Stimulated activated CD4-positive, alpha-beta T cell treated with anti-CD3 and anti-CD28 coated beads, Interleukin-4, amount 100 ng/mL, for 48 hours (primary cell): ENCODE results near the gene SFT2D2.

Source experiments
- DNase-seq, 2 donors: peaks; one replicate each; pipeline ENCODE4 v3.0.0-alpha.2; 2020; ENCODE audit warnings: low read depth in 2 of 2

SFT2D2 gene

DNA sequence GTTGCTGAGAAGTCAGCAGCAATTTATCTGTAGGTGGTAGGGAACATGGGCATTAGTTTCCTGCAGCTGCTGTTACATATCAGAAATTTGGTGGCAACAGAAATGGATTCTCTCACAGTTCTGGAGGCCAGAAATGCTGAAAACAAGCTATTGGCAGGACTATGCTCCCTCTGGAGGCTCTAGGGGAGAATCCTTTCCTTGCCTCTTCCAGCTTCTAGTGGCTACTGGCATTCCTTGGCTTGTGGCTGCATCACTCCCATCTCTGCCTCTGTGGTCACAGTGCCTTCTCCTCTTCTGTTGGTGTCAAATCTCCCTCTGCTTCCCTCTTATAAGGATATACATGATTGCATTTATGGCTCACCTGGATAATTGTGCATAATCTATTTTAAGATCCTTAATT lies 2.5 kb upstream of the SFT2D2 start:
- no peak for DNase-seq

DNA sequence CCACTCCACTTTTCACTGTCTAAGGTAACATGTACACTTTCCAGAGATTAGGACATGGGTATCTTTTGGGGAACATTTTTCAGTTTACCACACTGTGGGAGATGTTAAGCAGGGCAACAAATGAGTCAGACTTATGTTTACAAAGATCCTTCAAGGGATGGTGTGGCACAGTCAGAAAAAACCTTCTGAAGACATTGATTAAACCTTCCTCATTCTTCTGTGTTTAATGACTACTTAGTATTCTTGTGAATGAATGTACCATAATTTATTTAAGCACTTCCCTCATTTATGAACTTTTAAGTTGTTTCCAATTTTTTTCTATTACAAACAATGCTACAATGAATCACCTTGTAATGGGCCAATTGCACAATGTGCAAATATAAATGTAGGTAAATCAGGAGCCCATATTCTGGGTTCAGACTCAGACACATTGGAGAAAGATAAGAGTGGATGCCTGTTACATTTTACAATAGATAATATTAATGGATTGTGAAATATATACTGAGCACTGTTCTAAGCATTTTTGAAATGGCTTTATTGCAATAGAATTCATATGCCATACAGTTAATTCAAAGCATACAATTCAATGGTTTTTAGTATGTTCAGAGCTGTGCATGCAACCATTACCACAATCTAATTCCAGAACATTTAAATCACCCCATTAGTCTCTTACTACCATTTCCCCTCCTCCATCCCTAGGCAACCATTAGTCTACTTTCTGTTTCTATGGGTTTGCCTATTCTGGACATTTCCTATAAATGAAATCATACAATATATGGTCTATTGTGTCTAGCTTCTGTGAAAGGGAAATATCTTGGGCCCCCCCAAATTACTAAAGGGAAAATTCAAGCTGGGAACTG lies 1.9 kb upstream of the SFT2D2 start:
- DNase-seq: no peak

DNA sequence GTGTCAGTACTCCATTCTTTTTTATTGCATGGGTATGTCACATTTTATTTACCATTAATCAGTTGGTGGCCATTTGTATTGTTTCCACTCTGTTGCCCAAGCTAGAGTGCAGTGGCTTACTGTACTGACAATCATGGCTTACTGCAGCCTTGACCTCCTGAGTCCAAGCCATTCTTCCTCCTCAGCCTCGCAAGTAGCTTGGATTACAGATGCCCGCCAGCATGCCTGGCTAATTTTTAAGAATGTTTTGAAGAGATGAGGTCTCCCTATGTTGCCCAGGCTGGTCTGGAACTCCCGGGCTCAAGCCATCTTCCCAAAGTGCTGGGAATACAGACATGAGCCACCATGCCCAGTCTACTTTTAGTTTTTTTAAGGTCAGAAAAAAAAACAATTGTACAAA lies 813 bp upstream of the SFT2D2 start:
- no peak for DNase-seq

DNA sequence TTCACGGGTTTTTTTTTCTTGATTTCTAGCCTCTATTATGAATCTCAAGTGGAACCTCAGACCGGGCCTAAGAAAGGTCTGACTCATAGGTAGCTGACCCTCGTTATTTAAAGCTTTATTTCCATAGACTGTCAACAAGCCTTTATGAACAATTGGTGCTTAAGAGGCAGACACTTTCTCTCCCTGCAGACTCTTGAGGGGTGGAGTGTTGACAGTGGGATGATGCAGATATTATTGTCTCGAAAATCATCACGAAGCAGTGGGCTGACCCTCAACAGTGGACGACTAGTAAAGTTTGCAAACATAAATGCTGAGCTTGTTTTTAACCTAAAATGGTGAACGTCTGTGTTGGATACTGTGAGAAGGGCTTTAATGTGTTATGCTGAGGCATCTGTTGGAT lies 1.8 kb downstream of the SFT2D2 start:
- DNase-seq: no peak

DNA sequence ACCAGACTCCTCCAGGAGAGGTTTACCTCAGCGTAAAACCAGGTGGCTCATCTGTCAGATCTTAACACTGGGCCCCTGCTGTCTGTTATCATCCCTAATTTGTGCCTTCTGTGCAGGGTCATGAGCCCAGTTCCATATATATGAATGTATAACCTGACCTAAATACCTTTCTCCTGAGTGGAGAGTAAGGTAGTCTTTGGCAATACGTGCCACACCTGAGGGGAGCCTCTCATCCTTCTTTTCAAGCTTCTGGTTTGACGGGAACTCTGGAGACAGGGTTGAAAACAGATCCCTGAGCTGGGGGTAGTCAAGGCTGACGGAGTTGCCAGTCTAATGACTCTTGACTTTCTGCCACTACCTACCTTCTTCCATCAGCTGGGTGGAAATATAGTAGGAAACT lies 4.1 kb downstream of the SFT2D2 start:
- no peak for DNase-seq

DNA sequence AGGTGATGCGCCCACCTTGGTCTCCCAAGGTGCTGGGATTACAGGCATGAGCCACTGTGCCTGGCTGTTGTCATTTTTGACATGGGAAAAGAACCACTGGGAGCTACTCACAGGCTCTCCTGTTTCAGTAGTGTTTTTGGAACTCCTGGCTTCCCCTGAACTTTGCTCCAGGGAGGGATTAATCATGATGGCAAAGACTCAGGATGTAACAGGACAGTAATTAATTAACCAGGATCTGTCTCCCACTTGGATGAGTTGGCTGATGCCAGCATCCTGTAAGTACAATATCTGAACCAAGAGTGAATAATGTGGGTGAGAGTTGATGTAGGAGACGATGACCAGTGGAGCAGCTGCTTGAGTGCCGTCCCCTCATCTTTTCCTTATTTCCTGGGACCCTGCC lies 4.9 kb downstream of the SFT2D2 start:
- DNase-seq: no peak

DNA sequence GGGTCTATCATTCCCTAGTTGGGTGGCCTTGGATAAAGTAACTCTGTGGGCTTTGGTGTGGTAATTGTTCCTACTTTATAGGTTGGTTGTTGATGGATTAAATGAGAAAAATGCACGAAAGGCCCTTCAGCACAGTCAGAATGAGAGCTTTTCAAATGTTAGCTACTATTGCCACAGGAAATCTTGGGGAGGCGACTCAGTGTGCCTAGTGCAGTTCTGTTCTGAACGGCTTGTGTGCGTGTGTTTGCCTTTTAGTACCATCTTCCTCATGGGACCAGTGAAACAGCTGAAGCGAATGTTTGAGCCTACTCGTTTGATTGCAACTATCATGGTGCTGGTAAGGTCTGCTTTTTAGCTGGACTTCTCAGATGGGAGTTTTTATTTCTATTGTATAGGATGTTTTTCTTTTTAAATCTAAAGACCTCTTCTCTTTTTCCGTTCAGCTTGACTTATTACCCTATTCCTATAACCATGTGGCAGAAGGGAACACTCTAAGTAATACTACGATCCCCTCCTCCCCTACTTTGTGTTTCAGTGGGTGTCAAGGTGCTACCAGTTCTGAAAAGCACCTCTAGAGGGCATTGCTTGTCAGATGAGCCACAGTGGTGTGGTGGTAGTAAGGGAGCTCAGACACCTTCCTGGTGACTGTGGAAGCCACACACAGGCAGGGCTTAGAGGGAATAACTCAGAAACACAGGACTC lies 9.2 kb downstream of the SFT2D2 start:
- peak in 1 of 2 donors; percentile 18 for DNase-seq

DNA sequence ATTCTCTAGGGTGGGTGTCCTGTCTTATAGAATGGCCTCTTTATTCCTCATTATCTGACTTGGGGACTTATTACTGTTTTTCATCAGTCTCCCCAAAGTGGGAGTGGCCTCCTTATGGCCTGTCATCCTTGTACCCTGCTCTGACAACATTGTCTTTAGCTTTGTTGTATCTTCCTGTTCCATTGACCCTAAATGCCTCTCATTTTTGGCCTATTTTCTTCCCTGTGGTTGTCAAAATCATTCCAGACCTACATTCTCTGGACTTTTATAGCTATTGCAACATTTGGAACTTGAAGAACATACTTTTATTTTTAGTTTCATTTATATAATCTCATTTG lies 9.7 kb downstream of the SFT2D2 start:
- no peak for DNase-seq

DNA sequence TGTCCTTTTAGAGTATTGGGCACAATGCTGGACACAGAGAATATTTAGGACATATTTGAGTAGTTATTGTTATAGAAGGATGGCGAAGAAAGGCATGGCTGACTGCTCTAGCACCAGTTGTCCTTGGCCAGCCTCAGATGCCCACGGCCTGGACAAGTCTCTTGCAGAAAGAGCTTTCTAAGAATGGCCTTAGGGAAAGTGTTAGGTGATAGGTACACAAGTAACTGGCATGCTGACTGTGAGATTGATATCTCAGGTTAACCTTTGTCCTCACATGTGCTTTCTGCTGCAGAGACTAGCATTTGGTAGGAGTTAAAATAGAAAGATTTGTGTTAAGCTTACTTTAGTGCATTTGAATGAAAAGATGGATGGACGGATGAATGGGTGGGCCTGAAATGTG lies 10.1 kb downstream of the SFT2D2 start:
- DNase-seq: no peak

DNA sequence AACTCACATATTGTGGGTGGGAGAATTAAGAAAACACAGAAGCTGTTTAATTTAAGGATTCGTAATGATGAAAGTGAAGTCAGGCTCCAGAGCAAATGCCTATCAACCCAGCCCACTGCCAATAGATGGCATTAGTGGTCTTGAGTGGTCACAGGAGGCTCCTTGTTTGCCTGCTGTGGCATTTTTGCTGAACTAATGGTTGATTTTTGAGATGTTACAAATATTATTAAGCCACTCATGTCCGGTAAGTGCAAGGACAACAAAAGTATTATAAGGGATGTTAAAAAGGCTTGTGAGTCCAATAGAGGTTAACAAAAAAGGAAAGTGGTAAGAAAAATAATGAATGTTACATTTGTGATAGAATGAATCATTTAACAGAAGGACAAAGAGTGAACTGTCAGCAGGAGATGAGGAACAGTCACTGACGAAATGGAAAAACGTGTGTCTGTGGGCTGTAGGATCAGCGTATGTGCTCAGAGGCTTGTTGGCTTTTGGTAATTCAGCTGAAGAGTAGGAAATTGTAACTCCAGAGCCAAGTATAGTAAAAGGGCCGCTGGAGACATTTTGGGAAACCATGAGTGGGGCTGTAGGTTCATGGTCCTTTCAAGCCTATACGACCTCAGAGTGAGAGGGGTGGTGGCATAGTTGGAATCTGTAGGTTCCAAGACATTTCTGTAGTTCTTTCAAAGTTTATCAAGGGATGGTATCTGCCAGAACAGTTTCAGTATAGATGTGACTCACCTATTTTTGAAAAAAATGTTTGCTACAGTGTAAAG lies 11.2 kb downstream of the SFT2D2 start:
- peak; percentile 6 to 34 for DNase-seq

DNA sequence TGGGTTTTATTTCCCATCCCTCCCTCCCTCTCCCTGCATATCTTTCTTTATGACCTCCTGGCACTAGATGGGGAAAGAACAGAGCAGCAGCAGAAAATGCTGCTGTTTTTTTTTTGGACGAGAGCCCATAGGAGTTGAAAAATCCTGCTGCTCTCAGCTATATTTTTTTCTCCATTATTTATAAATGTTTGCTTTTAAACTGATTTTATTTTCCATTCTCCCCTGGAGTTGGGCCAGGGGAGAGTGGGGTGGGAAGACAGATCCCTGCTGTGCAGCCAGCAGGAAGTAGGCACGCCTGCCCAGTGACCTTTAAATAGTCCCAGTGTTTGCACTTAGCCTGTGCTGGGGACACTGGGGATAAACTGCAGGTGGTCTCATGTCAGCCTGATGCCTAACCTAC lies 17.4 kb downstream of the SFT2D2 start:
- no peak for DNase-seq

DNA sequence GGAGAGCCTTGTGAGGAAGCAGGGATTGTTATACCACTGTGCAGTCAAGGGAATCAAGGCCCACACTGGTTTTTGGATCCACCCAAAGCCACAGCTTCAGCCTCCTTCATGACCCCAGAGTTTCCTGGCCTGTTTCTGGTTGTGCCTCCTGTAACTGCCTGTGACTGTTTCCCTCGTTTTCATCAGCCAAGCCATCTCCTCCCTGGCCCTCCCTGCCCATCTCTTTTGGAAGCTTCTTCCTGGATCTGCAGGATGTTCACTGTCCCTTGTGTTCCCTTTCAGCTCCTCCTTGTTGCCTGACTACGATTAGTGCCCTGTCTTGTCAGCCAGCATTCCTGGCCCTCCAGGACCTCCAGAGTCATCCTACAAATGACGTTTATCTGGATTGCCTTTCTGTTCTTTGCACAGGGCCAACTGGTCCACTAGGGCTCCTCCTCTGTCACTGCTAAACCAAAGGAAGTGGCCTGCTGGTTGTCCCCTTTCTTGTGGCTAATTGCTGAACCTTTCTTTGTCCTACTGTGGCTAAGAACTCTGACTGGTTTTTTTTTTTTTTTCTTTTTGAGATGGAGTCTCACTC lies 17.9 kb downstream of the SFT2D2 start:
- DNase-seq: no peak

DNA sequence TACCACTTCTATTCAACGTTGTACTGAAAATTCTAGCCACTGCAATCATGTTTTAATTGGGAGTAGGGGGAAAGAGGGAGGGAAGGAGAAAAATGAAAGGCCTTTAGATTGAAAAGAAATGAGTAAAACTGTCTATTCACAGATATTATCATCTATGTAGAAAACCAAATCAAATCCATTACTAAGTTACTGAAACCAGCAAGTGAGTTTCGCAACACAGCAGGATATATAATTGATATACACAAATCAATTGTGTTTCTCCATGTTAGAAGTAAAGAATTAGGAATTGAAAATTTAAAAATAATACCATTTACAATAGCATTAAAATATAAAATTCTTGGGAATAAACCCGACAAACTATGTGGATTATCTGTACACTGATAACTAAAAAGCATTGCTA lies 19.2 kb downstream of the SFT2D2 start:
- DNase-seq: no peak

DNA sequence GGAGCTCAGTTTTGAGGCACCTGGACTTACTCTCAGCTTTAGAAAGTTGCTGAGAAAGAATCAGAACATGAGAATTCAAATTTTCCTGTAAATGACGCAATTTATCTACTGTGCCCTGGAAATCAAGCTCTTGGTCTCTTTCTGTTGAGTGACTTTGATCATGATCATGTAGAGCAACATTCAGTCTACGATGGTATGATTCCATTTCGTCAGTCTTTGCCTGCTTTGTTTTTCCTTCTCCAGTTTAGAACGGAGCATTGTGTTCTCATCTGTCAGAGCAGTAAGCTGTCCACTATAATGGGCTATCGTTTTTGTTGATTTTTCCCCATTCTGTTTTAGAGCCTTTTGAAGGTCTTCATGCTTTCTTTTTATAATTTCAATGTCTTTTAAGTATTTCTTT lies 20.7 kb downstream of the SFT2D2 start:
- no peak for DNase-seq

DNA sequence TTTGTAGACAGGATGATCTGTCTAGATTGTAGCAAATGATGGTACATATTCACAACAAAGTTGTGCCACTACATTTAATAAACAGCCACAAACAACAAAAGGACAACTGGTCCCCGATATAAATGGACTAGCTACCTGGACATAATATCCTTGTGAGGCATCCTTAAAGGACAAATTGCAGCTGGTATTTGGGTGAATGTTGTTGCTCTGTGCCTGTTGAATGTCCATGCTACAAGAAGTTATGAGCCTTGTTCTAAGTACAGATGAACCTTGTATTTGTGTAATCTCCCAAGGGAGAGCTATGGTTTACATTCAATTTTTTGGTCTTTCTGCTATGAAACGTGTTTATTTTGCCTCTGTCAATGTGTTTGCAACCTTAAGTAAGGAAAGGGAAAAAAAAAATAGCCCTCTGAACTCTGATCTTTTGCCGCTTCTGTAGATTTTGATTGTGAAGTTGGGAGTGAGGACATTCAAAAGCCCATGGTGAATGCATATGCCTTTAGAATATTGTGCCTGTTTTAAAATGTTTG lies 26.5 kb downstream of the SFT2D2 start:
- DNase-seq: no peak

DNA sequence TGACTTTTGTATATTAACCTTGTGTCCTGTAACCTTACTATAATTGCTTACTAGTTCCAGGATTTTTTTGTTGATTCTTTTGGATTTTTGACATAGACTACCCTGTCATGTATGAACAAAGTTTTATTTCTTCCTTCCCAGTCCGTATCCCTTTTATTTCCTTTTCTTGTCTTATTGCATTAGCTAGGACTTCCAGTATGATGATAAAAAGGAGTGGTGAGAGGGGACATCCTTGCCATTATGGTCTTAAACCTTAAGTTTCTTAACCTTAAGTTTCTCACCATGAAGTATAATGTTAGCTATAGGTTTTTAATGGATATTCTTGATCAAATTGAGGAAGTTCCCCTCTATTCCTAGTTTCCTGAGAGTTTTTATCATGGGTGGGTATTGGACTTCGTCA lies 30.4 kb downstream of the SFT2D2 start:
- no peak for DNase-seq

DNA sequence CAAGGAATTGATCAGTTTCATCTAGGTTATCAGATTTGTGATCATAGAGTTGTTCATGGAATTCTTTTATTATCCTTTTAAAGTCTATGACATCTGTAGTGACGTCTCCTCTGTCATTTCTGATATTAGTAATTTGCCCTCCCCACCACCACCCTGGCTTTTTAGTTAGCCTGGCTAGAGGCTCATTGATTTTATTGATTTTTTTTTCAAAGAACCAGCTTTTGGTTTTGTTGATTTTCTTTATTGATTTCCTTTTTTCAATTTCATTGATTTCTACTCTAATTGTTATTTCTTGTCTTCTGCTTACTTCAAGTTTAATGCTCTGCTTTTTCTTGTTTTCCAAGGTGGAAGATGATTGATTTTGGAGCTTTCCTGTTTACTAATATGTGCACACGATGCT lies 31.6 kb downstream of the SFT2D2 start:
- no peak for DNase-seq

DNA sequence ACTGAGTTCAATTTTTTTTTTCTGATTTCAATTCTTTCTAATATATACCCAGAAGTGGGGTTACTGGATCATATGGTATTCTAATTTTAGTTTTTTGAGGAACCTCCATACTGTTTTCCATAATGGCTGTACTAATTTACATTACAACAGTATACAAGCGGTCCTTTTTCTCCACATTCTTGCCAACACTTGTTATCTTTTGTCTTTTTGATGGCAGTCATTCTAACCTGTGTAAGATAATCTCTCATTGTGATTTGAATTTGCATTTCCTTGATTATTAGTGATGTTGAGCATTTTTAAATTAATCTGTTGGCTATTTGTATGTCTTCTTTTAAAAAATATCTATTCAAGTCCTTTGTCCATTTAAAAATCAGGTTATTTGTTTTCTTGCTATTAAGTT lies 33.8 kb downstream of the SFT2D2 start:
- no peak for DNase-seq

DNA sequence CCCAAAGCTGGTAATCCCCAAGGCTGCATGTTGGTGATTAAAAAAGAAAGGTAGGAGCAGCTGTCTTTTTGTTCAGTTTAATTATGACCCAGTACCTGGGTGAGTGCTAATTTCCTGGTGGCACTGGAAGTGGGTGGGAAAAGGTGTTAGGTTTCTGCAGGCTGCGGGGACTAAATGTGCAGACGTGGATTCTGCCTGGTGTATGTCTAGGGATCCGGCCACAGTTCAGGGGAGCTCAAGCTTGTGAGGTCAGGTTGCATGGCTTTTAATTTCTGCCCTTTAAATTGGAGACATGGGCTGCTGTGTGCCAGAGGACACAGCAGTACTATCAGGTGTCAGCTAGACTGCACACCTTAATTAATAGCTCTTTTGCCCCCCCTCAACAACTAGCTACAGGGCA lies 34.6 kb downstream of the SFT2D2 start:
- no peak for DNase-seq

DNA sequence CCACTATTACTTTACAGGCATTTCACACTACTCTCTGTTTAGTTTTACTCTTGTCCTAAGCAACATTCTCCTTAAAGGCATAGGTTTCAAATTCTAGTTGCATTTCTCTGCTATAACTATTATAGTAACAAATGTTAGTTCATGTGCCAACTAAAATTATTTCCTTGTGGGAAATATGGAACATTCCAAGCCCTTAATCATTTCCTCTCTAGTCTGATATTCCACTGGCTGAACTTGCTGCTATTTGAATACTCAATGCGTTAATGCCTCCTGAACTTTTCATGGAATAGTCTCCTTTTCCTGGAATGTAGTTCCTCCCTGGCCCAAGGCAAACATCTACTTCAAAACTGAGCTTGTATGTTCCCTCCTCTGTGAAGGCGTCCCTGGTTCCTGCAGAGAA lies 35.6 kb downstream of the SFT2D2 start:
- DNase-seq: no peak

DNA sequence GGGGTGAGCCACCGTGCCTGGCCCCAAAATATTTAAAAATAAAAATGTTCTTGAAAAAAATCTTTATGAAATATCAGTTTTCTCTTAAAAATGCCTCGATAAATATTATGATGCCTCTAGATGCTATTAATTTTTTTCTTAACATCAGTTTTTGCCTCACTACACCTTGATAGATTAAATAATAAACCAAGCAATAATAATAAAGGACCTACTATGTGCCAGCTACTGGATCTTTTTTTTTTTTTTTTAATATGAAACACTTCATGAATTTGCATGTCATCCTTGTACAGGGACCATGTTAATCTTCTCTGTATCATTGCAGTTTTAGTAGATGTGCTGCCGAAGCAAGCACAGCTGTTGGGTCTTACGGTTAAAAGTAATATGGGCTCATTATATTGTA lies 37.3 kb downstream of the SFT2D2 start:
- no peak for DNase-seq

DNA sequence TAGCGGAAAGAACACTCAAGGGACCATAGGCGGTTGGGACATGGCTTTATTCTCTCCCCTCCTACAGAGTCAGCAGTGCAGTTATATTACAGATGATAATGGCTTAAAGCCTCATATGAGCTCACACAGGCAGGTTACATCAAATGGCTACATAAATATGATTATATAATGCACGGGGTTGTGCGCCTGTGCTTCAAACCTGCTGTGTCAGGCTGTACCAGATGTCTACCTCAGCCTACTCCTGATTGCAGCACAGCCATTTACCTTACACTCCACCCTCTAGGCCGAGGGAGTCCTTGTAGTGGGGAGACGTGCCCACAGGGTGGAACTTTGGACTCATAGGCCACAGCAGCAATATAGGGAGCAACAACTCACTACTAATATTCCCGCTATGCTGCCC lies 38.5 kb downstream of the SFT2D2 start:
- DNase-seq: no peak
